Left kidney (tissue), 8 donors: Measurements from ENCODE around the gene CARD9. TPM values are rescaled to one million over a fixed set of nuclear protein-coding genes. Genes with fewer than 3 reads are reported as not detected.
A peak's percentile ranks its signal among the peaks of the same experiment; 100 is the strongest.
"Not testable (repeated sequence)": the region's sequence is repeated elsewhere in the genome, so short reads cannot be mapped to it uniquely, and the experiment has no call there.

Experiments used
- DNase-seq: peaks from one replicate; pipeline ENCODE4 v3.0.0-alpha.2; 2013
- long read RNA-seq, 8 donors: transcript quantifications; one replicate each; lab custom pipeline, GENCODE V29; 2026
- polyA plus RNA-seq: library from polyadenylated mRNA; unstranded; fragments of 120-200 nt; gene quantifications from one replicate; pipeline ENCODE4 v1.2.1, GENCODE V29; 2013; ENCODE audit not compliant: insufficient read length

Gene CARD9
- polyA plus RNA-seq: 1.8 TPM
- long read RNA-seq, donor 1, partial matches to known transcripts: 0 of 1 reads
- long read RNA-seq, donor 1, other reads (novel, unspliced or antisense): 0 of 1 reads
- long read RNA-seq, donor 2: 0 reads
- long read RNA-seq, donor 3: 0 reads
- long read RNA-seq, donor 4: 0 reads
- long read RNA-seq, donor 5, partial matches to known transcripts: 0 of 1 reads
- long read RNA-seq, donor 5, other reads (novel, unspliced or antisense): 0 of 1 reads
- long read RNA-seq, donor 6: 0 reads
- long read RNA-seq, donor 7: 0 reads
- long read RNA-seq, donor 8: 0 reads

- no peak for DNase-seq
Measured at GRCh38 chr9:136373300-136374182, at the start of gene CARD9. TSS of gene CARD9 (minus strand) at chr9:136373669. CDS start at chr9:136372078, 1,591 bp downstream.

DNA sequence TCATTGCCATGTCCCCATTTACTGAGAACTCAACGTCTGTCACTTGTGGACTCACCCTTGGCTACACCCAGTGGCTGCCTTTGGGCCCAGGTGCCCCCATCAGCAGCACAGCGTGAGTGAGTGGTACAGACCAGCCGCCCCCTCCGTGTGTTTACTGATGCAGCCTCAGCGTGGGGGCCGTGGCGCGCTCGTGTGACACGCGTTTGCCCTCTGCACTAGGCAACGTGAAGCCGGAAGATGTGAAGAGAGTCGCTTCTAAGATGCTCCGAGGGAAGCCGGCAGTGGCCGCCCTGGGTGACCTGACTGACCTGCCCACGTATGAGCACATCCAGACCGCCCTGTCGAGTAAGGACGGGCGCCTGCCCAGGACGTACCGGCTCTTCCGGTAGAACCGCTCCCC, 49.4 kb upstream of the CARD9 start:
- no peak for DNase-seq

- no peak for DNase-seq
Measured at GRCh38 chr9:136421791-136422190, 48.3 kb upstream of the CARD9 start.

- no peak for DNase-seq
Measured at GRCh38 chr9:136419092-136419420, 45.6 kb upstream of the CARD9 start.

- no peak for DNase-seq
Measured at GRCh38 chr9:136418182-136419091, 45.0 kb upstream of the CARD9 start.

GRCh38 chr9:136416914-136417313, 43.4 kb upstream of the CARD9 start:
- no peak for DNase-seq

DNA sequence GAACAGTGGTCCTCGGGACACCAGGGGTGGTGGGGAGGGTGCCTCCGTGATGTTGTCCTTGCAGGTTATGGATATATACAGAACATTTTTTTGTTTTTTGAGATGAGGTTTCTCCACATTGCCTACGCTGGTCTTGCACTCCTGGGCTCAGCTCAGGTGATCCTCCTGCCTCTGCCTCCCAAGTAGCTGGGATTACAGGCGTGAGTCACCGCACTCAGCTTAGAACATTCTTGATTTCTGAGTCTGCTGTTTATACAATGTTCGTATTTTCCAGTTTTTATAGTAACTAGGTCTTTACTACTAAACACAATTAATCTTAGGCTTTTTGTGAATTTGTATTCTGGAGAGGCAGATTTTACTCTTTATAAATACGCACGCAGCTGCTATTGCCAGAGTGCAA, 43.0 kb upstream of the CARD9 start:
- DNase-seq: no peak

DNA sequence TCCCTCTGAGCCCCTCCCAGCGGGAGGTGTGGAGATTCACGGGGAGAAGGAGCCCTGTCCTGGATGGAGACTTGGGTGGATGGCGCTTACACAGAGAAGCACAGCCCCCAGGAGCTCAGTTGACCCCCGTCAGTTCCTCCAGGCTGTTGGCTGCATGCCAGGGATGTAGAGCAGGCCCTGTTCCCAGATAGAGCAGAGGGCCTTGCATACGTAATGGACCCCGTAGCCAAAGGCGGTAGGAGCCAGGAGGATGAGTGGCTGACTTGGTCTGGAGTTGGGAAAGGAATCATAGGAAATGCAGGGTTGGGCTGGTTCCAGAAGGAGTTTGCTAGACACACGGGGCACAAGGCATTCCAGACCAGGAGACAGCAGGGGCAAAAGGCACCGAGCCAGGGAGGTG, 39.5 kb upstream of the CARD9 start:
- DNase-seq: no peak

DNA sequence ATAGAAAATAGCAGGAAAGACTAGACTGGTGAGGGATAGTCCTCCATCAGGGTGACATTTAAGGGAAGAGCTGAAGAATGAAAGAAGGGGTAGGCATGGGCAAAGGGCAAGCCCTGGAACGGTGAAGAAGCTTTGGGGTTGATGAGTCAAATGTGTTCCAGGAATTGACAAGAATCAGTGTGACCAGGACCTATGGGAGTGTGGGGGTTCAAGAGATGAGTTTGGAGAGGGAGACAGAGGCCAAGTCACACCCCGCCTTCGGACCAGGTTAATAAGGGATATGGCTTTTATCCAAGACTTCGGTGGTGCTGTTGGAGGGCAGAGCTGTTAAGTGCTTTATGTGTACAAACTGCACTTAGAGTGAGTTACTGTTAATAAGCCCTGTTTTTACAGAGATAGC, 37.9 kb upstream of the CARD9 start:
- no peak for DNase-seq

DNA sequence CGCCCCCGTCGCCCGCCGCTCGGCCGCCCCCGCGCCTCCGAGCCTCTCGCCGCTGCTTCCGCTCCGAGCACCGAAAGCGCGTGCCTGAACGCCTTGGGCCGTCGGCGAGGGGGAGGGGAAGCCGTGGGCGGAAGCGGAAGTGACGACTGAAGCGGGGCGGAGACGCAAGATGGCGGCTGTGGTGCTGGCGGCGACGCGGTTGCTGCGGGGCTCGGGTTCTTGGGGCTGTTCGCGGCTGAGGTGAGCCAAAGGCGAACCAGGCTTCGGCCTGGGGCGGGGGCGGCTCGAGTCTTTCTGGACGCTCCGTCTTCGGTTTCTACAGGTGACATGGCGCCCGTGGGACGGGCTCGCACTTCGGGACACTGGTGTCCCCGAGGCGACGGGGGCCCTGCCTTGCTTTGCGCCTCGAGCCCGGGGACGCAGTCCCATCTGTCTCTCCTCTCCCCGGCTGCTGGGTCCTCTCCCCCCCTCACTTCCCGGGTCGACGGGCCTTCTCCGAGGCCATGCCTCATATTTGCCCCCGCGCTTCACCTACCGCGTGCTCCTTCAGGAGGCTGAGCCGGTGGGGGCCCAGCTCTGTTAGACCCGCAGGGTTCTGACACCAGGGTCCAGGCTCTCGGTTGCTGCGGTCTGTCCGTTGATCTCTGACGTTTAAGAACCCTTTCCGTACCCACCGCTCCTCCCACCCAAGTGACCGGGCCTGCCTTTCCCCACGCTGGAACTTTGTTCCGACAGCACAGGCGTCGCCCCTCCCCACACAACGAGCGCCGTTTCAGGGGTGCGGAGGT, 37.2 kb upstream of the CARD9 start, which contains the start of the genes ENTR1 and PMPCA:
ENTR1 (minus strand) TSS at position 115 of the 788 bp plus-strand sequence. CDS start 217 bp downstream, outside the sequence.
PMPCA (plus strand) TSS at position 159 of the 788 bp plus-strand sequence; CDS start at position 170, 11 bp downstream.
- DNase-seq: peak; percentile 87

GRCh38 chr9:136409557-136410455, 36.3 kb upstream of the CARD9 start:
- no peak for DNase-seq

- DNase-seq: no peak
Measured at GRCh38 chr9:136407911-136408310, 34.4 kb upstream of the CARD9 start.

- not testable (repeated sequence) for DNase-seq
Measured at GRCh38 chr9:136407061-136407460, 33.6 kb upstream of the CARD9 start.

DNA sequence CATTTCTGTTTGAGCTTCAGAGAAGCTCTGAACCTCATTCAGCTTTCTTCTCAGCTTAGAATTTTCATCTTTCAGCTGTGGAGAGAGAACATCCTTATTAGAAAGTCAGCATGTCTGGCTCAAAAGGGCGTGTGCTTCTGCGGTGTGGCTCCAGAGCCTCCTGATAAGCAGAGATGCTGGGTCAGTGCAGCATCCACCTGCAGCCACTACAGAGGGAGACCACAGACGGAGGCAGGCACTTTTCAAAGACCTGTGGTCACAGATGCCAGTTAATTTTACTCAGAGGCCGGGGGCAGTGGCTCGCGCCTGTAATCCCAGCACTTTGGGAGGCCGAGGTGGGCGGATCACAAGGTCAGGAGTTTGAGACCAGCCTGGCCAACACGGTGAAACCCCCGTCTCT, 32.4 kb upstream of the CARD9 start:
- not testable (repeated sequence) for DNase-seq

DNA sequence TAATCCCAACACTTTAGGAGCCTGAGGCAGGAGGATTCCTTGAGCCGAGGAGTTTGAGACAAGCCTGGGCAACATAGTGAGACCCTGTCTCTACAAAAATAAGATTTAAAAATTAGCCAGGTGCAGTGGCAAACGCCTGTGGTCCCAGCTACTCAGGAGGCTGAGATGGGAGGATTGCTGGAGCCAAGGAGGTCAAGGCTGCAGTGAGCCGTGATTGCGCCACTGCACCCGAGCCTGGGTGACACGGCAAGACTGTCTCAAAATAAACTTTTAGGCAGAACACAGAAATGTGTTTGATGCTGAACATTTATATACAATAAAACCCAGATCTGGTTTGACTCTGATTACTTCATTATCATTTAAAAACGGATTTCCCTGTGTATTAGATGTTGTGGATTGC, 32.0 kb upstream of the CARD9 start:
- no peak for DNase-seq

DNA sequence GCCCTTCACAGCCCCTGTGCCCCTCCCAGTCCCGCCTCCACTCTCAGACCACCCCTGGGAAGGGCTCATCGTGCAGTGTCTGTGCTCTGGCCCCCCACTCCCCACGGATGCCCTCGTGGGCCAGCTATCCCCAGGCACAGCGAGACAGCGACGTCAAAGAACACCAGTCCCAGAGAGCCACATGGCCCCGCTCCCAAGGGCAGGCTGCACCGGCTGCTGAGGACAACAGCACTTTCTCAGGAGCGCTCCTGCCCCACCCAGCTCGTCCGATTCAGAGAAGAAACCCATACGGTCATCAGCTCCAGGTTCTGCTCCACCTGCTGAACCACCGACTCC, 31.3 kb upstream of the CARD9 start:
- DNase-seq: no peak

GRCh38 chr9:136403915-136404800, 30.7 kb upstream of the CARD9 start:
- DNase-seq: no peak

GRCh38 chr9:136403538-136403914, 30.1 kb upstream of the CARD9 start:
- DNase-seq: no peak

GRCh38 chr9:136402067-136402466, 28.6 kb upstream of the CARD9 start:
- DNase-seq: no peak
